Measurements from ENCODE around the gene TNFAIP8L2.

Gene TNFAIP8L2

GRCh38 chr1:151146412-151147131 is 9.9 kb upstream of the TNFAIP8L2 start, which contains the start of gene SEMA6C:
SEMA6C (minus strand) TSS chr1:151146631; CDS start chr1:151142621, 4,010 bp downstream.
- H3K27ac ChIP-seq: peak within 1 kb of the TSS; percentile 46; the same call in 1 of the 2 replicates
- no peak for TF ChIP-seq CTCF (conservative IDR thresholded peaks at IDR 0.05)

GRCh38 chr1:151147132-151147503 is 9.3 kb upstream of the TNFAIP8L2 start:
- TF ChIP-seq CTCF (conservative IDR thresholded peaks at IDR 0.05): no peak
- peak overlapping the region; percentile 46; the same call in 1 of the 2 replicates for H3K27ac ChIP-seq

- H3K27ac ChIP-seq: no peak overlapping the region
- no peak for TF ChIP-seq CTCF (conservative IDR thresholded peaks at IDR 0.05)
These were observed 8.8 kb upstream of the TNFAIP8L2 start for GRCh38 chr1:151147665-151148064.

GRCh38 chr1:151157067-151157531 is 650 bp downstream of the TNFAIP8L2 start:
- H3K27ac ChIP-seq: no peak overlapping the region; the same call in 1 of the 2 replicates
- TF ChIP-seq CTCF (conservative IDR thresholded peaks at IDR 0.05): no peak

DNA sequence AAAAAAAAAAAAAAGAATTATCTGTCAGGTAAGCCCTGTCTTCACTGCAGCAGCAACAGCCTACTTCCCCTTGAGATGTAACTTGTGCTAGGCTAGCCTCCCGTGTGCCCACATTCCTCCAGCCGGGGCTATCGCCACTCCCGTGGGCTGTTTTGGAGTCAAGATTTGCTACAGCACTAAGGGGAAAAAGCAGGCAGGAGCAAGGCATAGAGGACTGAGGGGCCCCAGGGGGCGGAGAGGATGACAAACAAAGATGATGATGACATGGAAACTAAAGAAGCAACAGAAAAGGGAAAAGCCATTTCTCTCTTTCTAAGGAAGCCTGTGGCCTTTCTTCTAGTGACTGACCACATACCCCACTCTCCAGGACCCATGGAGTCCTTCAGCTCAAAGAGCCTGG is 1.9 kb downstream of the TNFAIP8L2 start:
- TF ChIP-seq CTCF (conservative IDR thresholded peaks at IDR 0.05): no peak
- H3K27ac ChIP-seq: no peak overlapping the region

GRCh38 chr1:151158751-151159251 is 2.4 kb downstream of the TNFAIP8L2 start:
- H3K27ac ChIP-seq: no peak overlapping the region
- no peak for TF ChIP-seq CTCF (conservative IDR thresholded peaks at IDR 0.05)

DNA sequence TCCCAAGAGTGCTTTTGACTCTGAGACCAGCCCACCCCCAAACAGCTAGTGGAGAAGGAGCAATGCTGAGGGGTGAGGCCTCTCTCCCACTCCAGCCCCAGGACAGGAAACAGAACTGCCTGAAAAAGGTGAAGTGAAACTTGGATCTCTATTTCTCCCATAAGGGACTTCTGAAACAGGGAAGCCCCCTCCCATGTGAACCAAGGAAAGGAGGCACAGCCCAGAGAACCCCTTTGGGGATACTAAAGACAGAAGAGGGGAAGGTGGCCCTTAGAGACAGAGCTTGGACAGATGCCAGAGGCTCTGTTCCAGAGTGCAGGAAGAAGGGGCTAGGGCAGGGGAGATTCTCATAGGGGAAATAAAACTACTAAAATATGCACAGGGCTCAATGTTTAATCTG is 2.9 kb downstream of the TNFAIP8L2 start:
- H3K27ac ChIP-seq: no peak overlapping the region
- TF ChIP-seq CTCF (conservative IDR thresholded peaks at IDR 0.05): no peak

Data from VCaP (cell line).